CD4-positive, alpha-beta T cell (primary cell): ENCODE measurements around the gene ATRAID. TPM values are rescaled to one million over a fixed set of nuclear protein-coding genes. Genes with fewer than 3 reads are reported as not detected.

ENCODE experiments used
- ATAC-seq: fragments of 200-7000 bp; cut with Tn5 transposase; one replicate; pipeline ENCODE4 v1.10.0; 2022; ENCODE audit warnings: mild to moderate bottlenecking; ENCODE audit not compliant: poor library complexity
- CTCF ChIA-PET: fragments of 350-600 bp; sonication (Branson Sonifier 250); formaldehyde crosslinking; loops from one replicate; lab custom pipeline; 2021; ENCODE audit warnings: antibody characterized with exemption, inconsistent platforms; lab: Charles Lee
- POLR2A ChIA-PET: fragments of 350-600 bp; sonication (Branson Sonifier 250); formaldehyde crosslinking; loops from one replicate; lab custom pipeline; 2021; ENCODE audit warnings: antibody characterized with exemption, inconsistent platforms; lab: Charles Lee
- DNase-seq, 14 experiments: peaks; one replicate each; pipeline ENCODE4 v3.0.0-alpha.2; 2013 to 2020; ENCODE audit warnings: mixed read lengths in 2 of 14
- H3K27ac ChIP-seq, 2 donors: one replicate each; pipeline versions ENCODE4 v1.5.1 to v1.7.0; 2013; ENCODE audit warnings: low read length in 2 of 2, low read depth in 1 of 2, mild to moderate bottlenecking in 1 of 2
- H3K27me3 ChIP-seq, 2 experiments: 1 replicate in 1 of 2; 2 replicates in 1 of 2; pipeline versions ENCODE4 v1.6.1 to v1.7.0; 2013; ENCODE audit warnings: low read length in 2 of 2, control low read depth in 1 of 2, mild to moderate bottlenecking in 1 of 2, moderate library complexity in 1 of 2; ENCODE audit not compliant: insufficient read depth in 2 of 2, control insufficient read depth in 1 of 2
- H3K36me3 ChIP-seq: one replicate; pipeline ENCODE4 v1.6.1; 2013; ENCODE audit warnings: low read length, control low read depth; ENCODE audit not compliant: insufficient read depth
- H3K4me1 ChIP-seq: one replicate; pipeline ENCODE4 v1.6.1; 2013; ENCODE audit warnings: low read length, control low read depth; ENCODE audit not compliant: insufficient read depth
- H3K4me3 ChIP-seq: one replicate; pipeline ENCODE4 v1.5.1; 2013; ENCODE audit warnings: mild to moderate bottlenecking, low read length, moderate library complexity
- H3K9me3 ChIP-seq, 2 experiments: 1 replicate in 1 of 2; 2 replicates in 1 of 2; pipeline versions ENCODE4 v1.6.1 to v1.7.0; 2013; ENCODE audit warnings: low read length in 2 of 2, mild to moderate bottlenecking in 2 of 2, control low read depth in 1 of 2, moderate library complexity in 1 of 2; ENCODE audit not compliant: control insufficient read depth in 1 of 2, insufficient read depth in 1 of 2
- H3K27ac Mint-ChIP-seq: one replicate; pipeline ENCODE4 v1.8.0; 2020; ENCODE audit warnings: mixed read lengths
- H3K27me3 Mint-ChIP-seq: one replicate; pipeline ENCODE4 v1.8.0; 2021; ENCODE audit warnings: mixed read lengths
- H3K36me3 Mint-ChIP-seq: one replicate; pipeline ENCODE4 v1.8.0; 2021; ENCODE audit warnings: low read depth, mixed read lengths
- H3K4me1 Mint-ChIP-seq: one replicate; pipeline ENCODE4 v1.8.0; 2021; ENCODE audit warnings: low read depth, mixed read lengths
- H3K4me3 Mint-ChIP-seq: one replicate; pipeline ENCODE4 v1.8.0; 2020; ENCODE audit warnings: mild to moderate bottlenecking, mixed read lengths
- H3K9me3 Mint-ChIP-seq: one replicate; pipeline ENCODE4 v1.8.0; 2020; ENCODE audit warnings: mixed read lengths
- intact Hi-C, 2 experiments: fragments of 100-400 bp; cut with DNase I in 1 of 2; cut with micrococcal nuclease in 1 of 2; formaldehyde crosslinking; loops; one replicate each; pipeline versions ENCODE4 v1.15.1 to v1.9.0; 2023 to 2025; cut with DNase I, micrococcal nuclease
- total RNA-seq, 174 experiments: library from RNA in 2 of 174; stranded (reverse) in 2 of 174; gene quantifications; one replicate each; pipeline ENCODE4 v1.2.3 and lab custom pipeline; 2021 to 2026
- TF ChIP-seq, protein P1 (sequence below): fragments of 200-600 bp; IDR thresholded peaks from one replicate; pipeline ENCODE4 v1.8.0; 2022; ENCODE audit warnings: antibody characterized with exemption, mild to moderate bottlenecking

Gene ATRAID
- total RNA-seq, 2 experiments from 2014 or later = 79.1 to 82.5 TPM

DNA sequence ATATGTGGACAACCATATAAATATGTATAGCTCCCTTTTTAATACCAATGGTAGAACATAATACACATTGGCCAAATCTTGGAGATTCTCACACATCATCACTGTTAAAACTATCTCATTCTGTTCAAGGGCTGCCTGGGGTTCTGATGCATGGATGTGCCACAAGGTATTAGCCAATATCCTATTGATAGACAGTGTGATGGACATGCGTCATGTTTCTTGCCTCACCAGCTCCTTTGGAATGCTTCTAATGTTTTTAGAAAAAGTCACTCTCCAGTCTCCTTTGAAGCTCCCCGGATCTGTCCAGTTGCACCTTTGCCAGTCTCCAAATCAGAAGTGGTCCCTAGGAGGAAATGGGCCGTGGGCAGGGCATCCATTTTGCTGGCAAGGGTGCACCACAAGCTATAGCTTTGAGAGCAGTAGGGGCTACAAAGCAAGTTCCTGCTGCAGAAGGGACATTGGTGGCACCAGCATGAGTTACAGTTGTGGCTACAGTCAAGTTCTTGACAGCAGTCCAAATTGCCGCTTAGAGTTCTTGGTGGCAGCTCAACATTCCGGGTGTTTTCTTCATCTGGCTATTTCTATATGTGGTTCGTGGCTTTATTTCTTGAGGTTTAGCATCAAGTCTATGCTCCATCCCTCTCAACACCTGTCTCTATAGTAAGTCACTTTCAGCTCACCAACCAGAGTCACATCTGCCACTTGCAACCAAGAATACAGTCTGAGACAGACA is 25.1 kb upstream of the ATRAID start:
- ChIA-PET CTCF (no interaction called here), POLR2A (no interaction called here)

DNA sequence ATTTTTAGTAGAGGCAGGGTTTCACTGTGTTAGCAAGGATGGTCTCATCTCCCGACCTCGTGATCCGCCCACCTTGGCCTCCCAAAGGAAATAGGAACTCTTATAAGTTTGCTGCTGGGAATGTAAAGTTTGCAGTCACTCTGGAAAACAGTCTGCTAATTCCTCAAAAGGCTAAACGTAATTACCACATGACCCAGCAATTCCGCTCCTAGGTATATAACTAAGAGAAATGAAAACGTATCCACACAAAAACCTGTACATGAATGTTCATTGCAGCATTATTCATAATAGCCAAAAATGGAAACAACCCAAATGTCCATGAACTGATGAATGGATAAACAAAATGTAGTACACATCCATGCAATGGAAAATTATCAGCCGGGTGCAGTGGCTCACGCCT is 21.9 kb upstream of the ATRAID start:
- ChIA-PET CTCF (no interaction called here), POLR2A (no interaction called here)
- no peaks in the 10 kb centered on the region for H3K9me3 ChIP-seq

More for the DNA sequence above, 25.1 kb upstream of the ATRAID start:
- no peak overlapping the region for H3K4me3 Mint-ChIP-seq
- Histone ChIP-seq H3K27me3 (peaks cover 3 to 10% of the 10 kb centered on the region in 2 experiments), H3K9me3 (no peaks in the 10 kb centered on the region), H3K36me3 (no peaks in the 10 kb centered on the region), H3K4me1 (no peaks in the 10 kb centered on the region), H3K27ac (no peak overlapping the region), H3K4me3 (no peak overlapping the region)
- H3K9me3 Mint-ChIP-seq = no peaks in the 10 kb centered on the region
- TF ChIP-seq, protein P1, sequence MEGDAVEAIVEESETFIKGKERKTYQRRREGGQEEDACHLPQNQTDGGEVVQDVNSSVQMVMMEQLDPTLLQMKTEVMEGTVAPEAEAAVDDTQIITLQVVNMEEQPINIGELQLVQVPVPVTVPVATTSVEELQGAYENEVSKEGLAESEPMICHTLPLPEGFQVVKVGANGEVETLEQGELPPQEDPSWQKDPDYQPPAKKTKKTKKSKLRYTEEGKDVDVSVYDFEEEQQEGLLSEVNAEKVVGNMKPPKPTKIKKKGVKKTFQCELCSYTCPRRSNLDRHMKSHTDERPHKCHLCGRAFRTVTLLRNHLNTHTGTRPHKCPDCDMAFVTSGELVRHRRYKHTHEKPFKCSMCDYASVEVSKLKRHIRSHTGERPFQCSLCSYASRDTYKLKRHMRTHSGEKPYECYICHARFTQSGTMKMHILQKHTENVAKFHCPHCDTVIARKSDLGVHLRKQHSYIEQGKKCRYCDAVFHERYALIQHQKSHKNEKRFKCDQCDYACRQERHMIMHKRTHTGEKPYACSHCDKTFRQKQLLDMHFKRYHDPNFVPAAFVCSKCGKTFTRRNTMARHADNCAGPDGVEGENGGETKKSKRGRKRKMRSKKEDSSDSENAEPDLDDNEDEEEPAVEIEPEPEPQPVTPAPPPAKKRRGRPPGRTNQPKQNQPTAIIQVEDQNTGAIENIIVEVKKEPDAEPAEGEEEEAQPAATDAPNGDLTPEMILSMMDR = no peak
- ATAC-seq (no peak), DNase-seq (no peak)
- H3K27ac Mint-ChIP-seq = no peak overlapping the region
- intact Hi-C loops = no loop called here
- no peaks in the 10 kb centered on the region for H3K4me1 Mint-ChIP-seq
- H3K27me3 Mint-ChIP-seq = peaks cover 25% of the 10 kb centered on the region
- no peaks in the 10 kb centered on the region for H3K36me3 Mint-ChIP-seq

DNA sequence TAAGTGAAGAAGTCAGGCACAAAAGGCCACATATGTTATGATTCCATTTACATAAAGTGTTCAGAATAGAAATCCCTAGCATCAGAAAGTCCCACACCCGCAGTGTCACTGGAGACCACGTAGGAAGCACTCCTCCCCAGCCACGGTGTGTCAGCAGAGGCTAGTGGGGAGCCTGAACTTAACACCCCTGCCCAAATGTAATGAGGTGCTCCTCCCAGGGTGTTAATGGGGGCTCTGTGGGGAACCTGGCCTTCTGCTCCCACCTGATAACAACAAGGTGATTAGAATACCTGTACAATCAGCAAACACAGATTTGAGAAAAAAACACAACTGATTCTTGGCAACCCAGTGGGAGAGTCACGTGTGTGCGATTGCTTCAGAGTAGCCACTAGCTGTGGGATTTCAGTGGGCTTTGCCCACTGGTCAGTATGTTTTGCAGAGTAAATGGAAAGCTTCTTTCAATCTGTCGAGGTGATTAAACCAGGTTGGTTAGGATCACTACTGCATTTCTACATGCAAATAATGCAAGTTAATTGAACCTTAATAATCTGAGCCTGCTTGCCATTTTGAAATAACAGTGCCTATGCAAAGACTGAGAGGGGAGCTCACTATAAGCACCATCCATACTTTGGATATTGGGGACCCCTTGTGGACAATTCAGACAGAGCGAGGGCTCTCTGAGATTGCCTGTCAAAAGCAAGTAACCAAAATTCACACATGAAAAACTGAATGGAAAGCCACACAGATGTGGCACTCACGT is 20.6 kb upstream of the ATRAID start:
- H3K36me3 ChIP-seq = no peaks in the 10 kb centered on the region
- Mint-ChIP-seq H3K27ac (no peak overlapping the region), H3K9me3 (no peaks in the 10 kb centered on the region), H3K4me3 (no peak overlapping the region), H3K36me3 (no peaks in the 10 kb centered on the region), H3K27me3 (peaks cover 7% of the 10 kb centered on the region), H3K4me1 (no peaks in the 10 kb centered on the region)
- DNase-seq (peak in 12 of 14 experiments; percentile 10 to 71 (median 28)), ATAC-seq (peak; percentile 86)
- intact Hi-C loops = loop anchor here (1.0 kb wide), 3 partner anchors 92 to 230 kb away; no protein-coding TSS in a partner anchor
- ChIA-PET POLR2A (interaction anchor here (1.0 kb wide), 2 partner anchors 112 to 229 kb away, joined by 3 to 7 read pairs; no protein-coding TSS in a partner anchor), CTCF (interaction anchor here (0.8 to 1.2 kb wide), 4 partner anchors 26 to 229 kb away, joined by 3 to 7 read pairs (median 4); partner anchors contain the start of gene CAD)
- no peaks in the 10 kb centered on the region for H3K9me3 ChIP-seq
- no peak overlapping the region for H3K27ac ChIP-seq
- no peak overlapping the region for H3K4me3 ChIP-seq
- no peaks in the 10 kb centered on the region for H3K4me1 ChIP-seq
- H3K27me3 ChIP-seq = peaks cover 3 to 10% of the 10 kb centered on the region in 2 experiments
- TF ChIP-seq, protein P1 = peak; percentile 49

More for the DNA sequence above, 21.9 kb upstream of the ATRAID start:
- Mint-ChIP-seq H3K4me1 (no peaks in the 10 kb centered on the region), H3K9me3 (no peaks in the 10 kb centered on the region), H3K27me3 (peaks cover 9% of the 10 kb centered on the region), H3K27ac (no peak overlapping the region), H3K36me3 (no peaks in the 10 kb centered on the region), H3K4me3 (no peak overlapping the region)
- TF ChIP-seq, protein P1 = no peak
- Histone ChIP-seq H3K4me3 (no peak overlapping the region), H3K27me3 (peaks cover 3 to 10% of the 10 kb centered on the region in 2 experiments), H3K27ac (no peak overlapping the region), H3K4me1 (no peaks in the 10 kb centered on the region), H3K36me3 (no peaks in the 10 kb centered on the region)
- no peak for ATAC-seq
- intact Hi-C loops = no loop called here
- no peak for DNase-seq
